Activated naive CD8-positive, alpha-beta T cell treated with anti-CD3 and anti-CD28 coated beads, Interleukin-2, amount 50 U/mL, for 24 hours (primary cell): ENCODE results near the gene GABRD.
A peak's percentile ranks its signal among the peaks of the same experiment; 100 is the strongest.

Experiments
- ATAC-seq: fragments of 150-1000 bp; cut with Tn5 transposase; one replicate; pipeline ENCODE4 v1.10.0; 2021
- DNase-seq: peaks from one replicate; pipeline ENCODE4 v3.0.0; 2021
- H3K27ac Mint-ChIP-seq: one replicate; pipeline ENCODE4 v1.8.0; 2021; ENCODE audit warnings: mild to moderate bottlenecking, mixed read lengths
- H3K27me3 Mint-ChIP-seq: one replicate; pipeline ENCODE4 v1.8.0; 2021; ENCODE audit warnings: mixed read lengths
- H3K36me3 Mint-ChIP-seq: one replicate; pipeline ENCODE4 v1.8.0; 2021; ENCODE audit warnings: low read depth, mixed read lengths
- H3K4me1 Mint-ChIP-seq: one replicate; pipeline ENCODE4 v1.8.0; 2021; ENCODE audit warnings: mixed read lengths
- H3K4me3 Mint-ChIP-seq: one replicate; pipeline ENCODE4 v1.8.0; 2021; ENCODE audit warnings: mild to moderate bottlenecking, moderate library complexity, mixed read lengths
- H3K9me3 Mint-ChIP-seq: one replicate; pipeline ENCODE4 v1.8.0; 2021; ENCODE audit warnings: mixed read lengths

The GABRD gene

DNA sequence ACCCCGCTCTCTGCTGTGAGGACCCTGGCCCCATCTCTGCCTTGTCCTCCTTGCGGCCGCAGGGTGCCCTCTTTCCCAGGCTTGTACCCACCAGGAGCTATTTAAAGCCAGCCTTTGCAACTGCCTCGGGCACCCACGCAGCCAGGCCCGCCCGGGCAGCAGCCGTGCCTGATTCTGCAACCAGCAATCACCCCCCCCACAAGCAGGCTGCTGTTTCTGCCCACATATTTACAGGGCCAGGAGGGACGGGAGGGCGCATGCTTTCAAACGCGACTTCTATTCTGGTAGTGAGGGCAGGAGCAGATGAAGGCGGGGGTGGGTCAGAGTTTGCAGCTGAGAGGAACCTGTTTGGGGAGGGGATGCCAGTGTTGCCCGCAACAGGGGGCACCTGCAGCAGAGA lies 13.6 kb downstream of the GABRD start:
- H3K9me3 Mint-ChIP-seq, result no peaks in the 10 kb centered on the region
- H3K4me1 Mint-ChIP-seq, result no peaks in the 10 kb centered on the region
- no peak overlapping the region for H3K27ac Mint-ChIP-seq
- H3K36me3 Mint-ChIP-seq, result no peaks in the 10 kb centered on the region
- ATAC-seq (no peak), DNase-seq (no peak)
- H3K4me3 Mint-ChIP-seq, result no peak overlapping the region
- H3K27me3 Mint-ChIP-seq, result no peaks in the 10 kb centered on the region

- Mint-ChIP-seq H3K36me3 (no peaks in the 10 kb centered on the region), H3K4me3 (no peak overlapping the region), H3K4me1 (no peaks in the 10 kb centered on the region), H3K27ac (no peak overlapping the region), H3K27me3 (no peaks in the 10 kb centered on the region), H3K9me3 (no peaks in the 10 kb centered on the region)
- DNase-seq (no peak), ATAC-seq (no peak)
Observed at GRCh38 chr1:2033165-2033564, 14.0 kb downstream of the GABRD start.

DNA sequence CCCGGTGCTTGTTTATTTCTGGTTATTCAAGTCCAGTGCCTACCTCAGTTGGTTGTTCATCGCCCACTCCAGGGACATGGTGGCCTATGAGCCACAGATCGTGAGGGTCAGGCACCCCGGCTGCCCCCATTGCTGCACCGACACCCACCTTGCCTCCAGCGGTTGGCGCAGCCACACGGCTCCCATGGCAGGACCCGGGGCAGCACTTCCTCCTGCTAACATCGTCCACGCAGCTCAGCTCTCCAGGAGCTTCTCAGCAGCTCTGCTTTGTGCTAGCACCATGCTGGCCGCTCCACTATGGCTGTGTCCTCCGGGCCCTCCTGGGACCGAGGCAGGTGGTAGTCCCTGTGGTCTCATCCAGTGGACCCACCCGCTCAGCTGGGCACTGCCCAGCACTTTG lies 17.1 kb downstream of the GABRD start:
- Mint-ChIP-seq H3K27me3 (no peaks in the 10 kb centered on the region), H3K36me3 (no peaks in the 10 kb centered on the region), H3K4me3 (no peak overlapping the region), H3K9me3 (no peaks in the 10 kb centered on the region), H3K4me1 (no peaks in the 10 kb centered on the region), H3K27ac (no peak overlapping the region)
- ATAC-seq (no peak), DNase-seq (no peak)

DNA sequence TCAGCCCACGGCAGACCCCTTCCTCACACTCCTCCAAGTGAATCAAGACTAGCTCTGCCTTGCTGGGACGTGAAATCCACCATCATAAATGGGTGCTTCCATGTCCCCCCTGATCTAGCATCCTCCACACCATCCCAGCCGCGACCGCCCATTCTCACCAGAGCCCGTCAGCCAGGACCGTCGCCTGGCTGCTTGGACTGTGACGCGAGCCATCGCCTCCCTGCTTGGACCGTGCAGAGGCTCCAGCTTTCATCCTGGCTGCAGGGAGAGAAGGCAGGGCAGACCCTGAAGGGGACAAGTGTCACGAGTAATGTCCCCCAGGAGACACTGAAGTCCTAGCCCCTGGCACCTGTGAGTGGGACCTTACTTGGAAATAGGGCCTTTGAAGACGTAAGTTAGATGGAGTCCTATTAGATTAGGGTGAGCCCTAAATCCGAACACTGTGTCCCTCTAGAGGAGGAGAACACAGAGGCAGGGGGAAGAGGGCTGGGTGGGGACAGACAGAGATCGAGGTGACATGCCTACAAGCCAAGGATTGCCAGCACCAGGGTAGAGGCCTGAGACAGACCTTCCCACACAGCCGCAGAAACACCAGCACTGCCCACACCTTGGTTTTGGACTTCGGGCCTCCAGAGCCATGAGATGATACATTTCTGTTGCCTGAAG lies 18.3 kb downstream of the GABRD start:
- ATAC-seq, result no peak
- no peak overlapping the region for H3K4me3 Mint-ChIP-seq
- no peaks in the 10 kb centered on the region for H3K36me3 Mint-ChIP-seq
- H3K27me3 Mint-ChIP-seq, result no peaks in the 10 kb centered on the region
- H3K27ac Mint-ChIP-seq, result no peak overlapping the region
- H3K4me1 Mint-ChIP-seq, result no peaks in the 10 kb centered on the region
- no peak for DNase-seq
- no peaks in the 10 kb centered on the region for H3K9me3 Mint-ChIP-seq

- Mint-ChIP-seq H3K27me3 (no peaks in the 10 kb centered on the region), H3K4me1 (no peaks in the 10 kb centered on the region), H3K27ac (no peak overlapping the region), H3K9me3 (no peaks in the 10 kb centered on the region), H3K4me3 (no peak overlapping the region), H3K36me3 (no peaks in the 10 kb centered on the region)
- no peak for ATAC-seq
- no peak for DNase-seq
Observed at GRCh38 chr1:2038229-2038628, 19.1 kb downstream of the GABRD start.

GRCh38 chr1:2039251-2039650 lies 20.1 kb downstream of the GABRD start:
- Mint-ChIP-seq H3K9me3 (no peaks in the 10 kb centered on the region), H3K36me3 (no peaks in the 10 kb centered on the region), H3K4me3 (no peak overlapping the region), H3K27ac (no peak overlapping the region), H3K4me1 (peaks cover 5% of the 10 kb centered on the region), H3K27me3 (peaks cover 3% of the 10 kb centered on the region)
- no peak for DNase-seq
- no peak for ATAC-seq

GRCh38 chr1:2041305-2041704 lies 22.2 kb downstream of the GABRD start:
- Mint-ChIP-seq H3K4me1 (peaks cover 16% of the 10 kb centered on the region), H3K27ac (no peak overlapping the region), H3K36me3 (no peaks in the 10 kb centered on the region), H3K9me3 (no peaks in the 10 kb centered on the region), H3K27me3 (peaks cover 8% of the 10 kb centered on the region), H3K4me3 (no peak overlapping the region)
- DNase-seq (no peak), ATAC-seq (no peak)

- H3K27ac Mint-ChIP-seq, result no peak overlapping the region
- DNase-seq, result no peak
- ATAC-seq, result no peak
- H3K27me3 Mint-ChIP-seq, result peaks cover 8% of the 10 kb centered on the region
- H3K4me1 Mint-ChIP-seq, result peaks cover 16% of the 10 kb centered on the region
- H3K4me3 Mint-ChIP-seq, result no peak overlapping the region
- H3K36me3 Mint-ChIP-seq, result no peaks in the 10 kb centered on the region
- H3K9me3 Mint-ChIP-seq, result no peaks in the 10 kb centered on the region
Observed at GRCh38 chr1:2041887-2042286, 22.7 kb downstream of the GABRD start.

- ATAC-seq, result no peak
- no peak overlapping the region for H3K4me3 Mint-ChIP-seq
- peaks cover 16% of the 10 kb centered on the region for H3K4me1 Mint-ChIP-seq
- peaks cover 8% of the 10 kb centered on the region for H3K27me3 Mint-ChIP-seq
- no peaks in the 10 kb centered on the region for H3K9me3 Mint-ChIP-seq
- H3K36me3 Mint-ChIP-seq, result no peaks in the 10 kb centered on the region
- DNase-seq, result no peak
- no peak overlapping the region for H3K27ac Mint-ChIP-seq
Observed at GRCh38 chr1:2042830-2043773, 24.0 kb downstream of the GABRD start.

DNA sequence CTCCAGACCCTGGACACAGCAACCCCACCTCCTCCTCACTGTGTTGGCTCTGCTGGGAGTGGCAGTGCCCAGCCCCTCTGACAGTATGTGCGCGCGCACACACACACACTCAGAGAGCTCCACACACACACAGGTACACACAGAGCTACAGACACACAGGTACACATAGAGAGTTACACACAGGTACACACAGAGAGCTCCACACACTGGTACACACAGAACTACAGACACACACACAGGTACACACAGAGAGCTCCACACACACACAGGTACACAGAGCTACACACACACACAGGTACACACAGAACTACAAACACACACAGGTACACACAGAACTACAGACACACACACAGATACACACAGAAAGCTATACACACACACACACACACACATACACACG lies 24.7 kb downstream of the GABRD start:
- no peaks in the 10 kb centered on the region for H3K36me3 Mint-ChIP-seq
- no peaks in the 10 kb centered on the region for H3K9me3 Mint-ChIP-seq
- peak overlapping the region; percentile 21 for H3K27ac Mint-ChIP-seq
- H3K27me3 Mint-ChIP-seq, result peaks cover 14% of the 10 kb centered on the region
- peak overlapping the region; percentile 39 for H3K4me3 Mint-ChIP-seq
- ATAC-seq (no peak), DNase-seq (no peak)
- peaks cover 17% of the 10 kb centered on the region for H3K4me1 Mint-ChIP-seq

DNA sequence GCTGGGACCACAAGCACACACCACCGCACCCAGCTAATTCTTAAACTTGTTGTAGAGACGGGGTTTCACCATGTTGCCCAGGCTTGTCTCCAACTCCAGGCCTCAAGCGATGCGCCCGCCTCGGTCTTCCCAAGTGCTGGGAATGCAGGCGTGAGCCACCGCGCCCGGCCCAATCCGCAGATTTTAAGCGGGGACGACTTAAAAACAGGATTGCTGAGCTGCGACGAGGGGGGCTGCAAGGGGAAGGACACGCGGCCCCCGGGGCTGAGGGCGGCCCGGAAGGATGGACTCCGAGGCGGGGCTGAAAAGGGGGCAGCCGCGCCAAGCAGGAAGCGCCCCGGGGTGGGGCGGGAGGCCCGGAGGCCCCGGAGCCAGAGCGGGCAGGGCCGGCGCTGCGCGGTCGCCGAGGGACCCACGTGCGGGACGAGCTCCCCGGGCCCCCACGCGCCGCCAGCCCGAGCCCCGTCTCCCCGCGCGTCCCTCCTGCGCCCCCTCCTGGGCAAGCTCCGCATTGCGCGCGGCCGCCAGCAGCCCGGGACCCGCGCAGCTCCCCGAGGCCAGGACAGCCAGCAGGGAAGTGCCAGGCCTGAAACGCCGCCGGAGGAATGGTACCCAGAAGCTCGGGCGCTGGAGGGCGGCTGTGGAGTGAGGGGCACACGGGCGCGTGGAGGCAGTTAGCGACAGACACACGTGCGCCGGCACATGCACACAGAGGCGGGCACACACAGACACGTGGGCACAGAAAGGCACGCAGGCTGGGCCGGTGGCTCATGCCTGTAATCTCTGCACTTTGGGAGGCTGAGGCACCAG lies 25.6 kb downstream of the GABRD start:
- Mint-ChIP-seq H3K4me1 (peaks cover 24% of the 10 kb centered on the region), H3K27me3 (peaks cover 20% of the 10 kb centered on the region), H3K4me3 (peak overlapping the region; percentile 39), H3K27ac (peak overlapping the region; percentile 21), H3K36me3 (no peaks in the 10 kb centered on the region), H3K9me3 (no peaks in the 10 kb centered on the region)
- ATAC-seq, result peak; percentile 57
- DNase-seq, result peak; percentile 87

GRCh38 chr1:2045468-2046173 lies 26.5 kb downstream of the GABRD start:
- DNase-seq, result no peak
- Mint-ChIP-seq H3K27ac (peak overlapping the region; percentile 1), H3K4me3 (peak overlapping the region; percentile 7), H3K4me1 (peaks cover 24% of the 10 kb centered on the region), H3K36me3 (no peaks in the 10 kb centered on the region), H3K9me3 (no peaks in the 10 kb centered on the region), H3K27me3 (peaks cover 20% of the 10 kb centered on the region)
- no peak for ATAC-seq

DNA sequence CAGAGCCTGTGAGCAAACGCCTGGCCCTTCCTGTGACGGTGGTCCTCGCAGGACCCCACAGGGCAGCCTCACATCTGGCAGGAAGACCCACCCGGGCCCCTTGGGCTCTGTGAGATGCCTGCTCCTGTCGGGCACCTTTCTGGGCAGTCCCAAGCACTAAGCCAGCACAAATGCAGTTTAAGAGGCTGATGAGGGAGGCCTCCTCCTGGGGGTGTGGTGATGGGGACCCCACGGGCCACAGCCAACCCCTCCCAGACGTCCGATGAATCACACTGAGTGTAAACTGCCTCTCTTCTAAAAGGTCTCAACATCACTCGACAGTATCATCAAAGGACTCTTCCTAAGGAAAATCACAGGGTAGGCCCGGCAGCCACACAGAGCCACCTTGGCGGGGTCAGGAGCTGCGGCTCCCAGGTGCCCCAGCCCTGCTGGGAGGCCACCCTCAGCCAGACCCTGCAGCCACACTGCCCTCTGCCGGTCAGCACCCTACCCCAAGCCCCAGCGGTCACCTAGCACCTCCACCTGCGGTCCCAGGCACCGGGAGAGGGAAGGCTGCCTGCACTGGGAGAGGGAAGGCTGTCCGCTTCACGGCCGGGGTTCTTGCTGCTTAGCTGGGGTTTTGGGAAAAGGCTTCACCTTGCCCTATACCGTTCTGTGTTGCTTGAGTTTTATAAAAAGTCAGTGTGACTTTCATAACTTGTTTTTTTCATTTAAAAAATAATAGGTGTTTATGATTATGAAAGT lies 27.2 kb downstream of the GABRD start:
- H3K36me3 Mint-ChIP-seq, result no peaks in the 10 kb centered on the region
- DNase-seq, result peak; percentile 78
- peaks cover 20% of the 10 kb centered on the region for H3K27me3 Mint-ChIP-seq
- peaks cover 24% of the 10 kb centered on the region for H3K4me1 Mint-ChIP-seq
- H3K27ac Mint-ChIP-seq, result no peak overlapping the region
- no peaks in the 10 kb centered on the region for H3K9me3 Mint-ChIP-seq
- no peak for ATAC-seq
- no peak overlapping the region for H3K4me3 Mint-ChIP-seq
